Ovary (tissue), 3 donors: ENCODE measurements around the gene CYP2D6.
"Not testable (repeated sequence)": the region's sequence is repeated elsewhere in the genome, so short reads cannot be mapped to it uniquely, and the experiment has no call there.

ENCODE experiments used
- CTCF ChIP-seq, 3 donors: fragments of 450-650 bp in 2 of 3; fragments of 200-600 bp in 1 of 3; IDR thresholded peaks; one replicate each; pipeline versions ENCODE4 v1.5.1 to v1.8.0; 2016 to 2022; ENCODE audit warnings: antibody characterized with exemption in 3 of 3, mild to moderate bottlenecking in 1 of 3
- POLR2A ChIP-seq: fragments of 450-650 bp; IDR thresholded peaks from one replicate; pipeline ENCODE4 v1.6.1; 2017; ENCODE audit warnings: antibody characterized with exemption, mild to moderate bottlenecking, moderate library complexity
- donor health status: DM: no; HTN: no; CAD: no.

- TF ChIP-seq POLR2A; CTCF (IDR thresholded peaks at IDR 0.05): not testable (repeated sequence)
Observed at GRCh38 chr22:42143859-42144822, 13.5 kb upstream of the CYP2D6 start.
